Activated CD8-positive, alpha-beta memory T cell treated with anti-CD3 and anti-CD28 coated beads, Interleukin-2, amount 50 U/mL, for 1 hour (primary cell): Measurements from ENCODE around the gene PTPN12.
"Not testable (repeated sequence)": the region's sequence is repeated elsewhere in the genome, so short reads cannot be mapped to it uniquely, and the experiment has no call there.

ENCODE experiments used
- DNase-seq: peaks from one replicate; pipeline ENCODE4 v3.0.0-alpha.2; 2020; ENCODE audit errors: extremely low read depth

PTPN12 gene

GRCh38 chr7:77579797-77580196 is 42.7 kb downstream of the PTPN12 start:
- DNase-seq = no peak

- DNase-seq = no peak
These were observed 43.8 kb downstream of the PTPN12 start for GRCh38 chr7:77580762-77581350.

GRCh38 chr7:77587272-77587671 is 50.2 kb downstream of the PTPN12 start:
- DNase-seq = no peak

- DNase-seq = no peak
These were observed 63.9 kb downstream of the PTPN12 start for GRCh38 chr7:77600952-77601351.

GRCh38 chr7:77606562-77606961 is 69.5 kb downstream of the PTPN12 start:
- DNase-seq = no peak

GRCh38 chr7:77619314-77619713 is 82.2 kb downstream of the PTPN12 start:
- DNase-seq = no peak

- no peak for DNase-seq
These were observed 89.7 kb downstream of the PTPN12 start for GRCh38 chr7:77626586-77627308.

- DNase-seq = no peak
These were observed 90.2 kb downstream of the PTPN12 start for GRCh38 chr7:77627309-77627676.

- no peak for DNase-seq
These were observed 92.7 kb downstream of the PTPN12 start for GRCh38 chr7:77629797-77630196.

- DNase-seq = no peak
These were observed 94.7 kb downstream of the PTPN12 start for GRCh38 chr7:77631820-77632219.

- DNase-seq = no peak
These were observed 107.7 kb downstream of the PTPN12 start for GRCh38 chr7:77644774-77645173.

- DNase-seq = no peak
These were observed 111.7 kb downstream of the PTPN12 start for GRCh38 chr7:77648742-77649338.

GRCh38 chr7:77649716-77650349 is 112.7 kb downstream of the PTPN12 start:
- no peak for DNase-seq

- DNase-seq = peak; percentile 21
These were observed 114.6 kb downstream of the PTPN12 start for GRCh38 chr7:77651575-77652162.

- not testable (repeated sequence) for DNase-seq
These were observed 115.7 kb downstream of the PTPN12 start for GRCh38 chr7:77652826-77653225.

GRCh38 chr7:77653572-77653971 is 116.5 kb downstream of the PTPN12 start:
- no peak for DNase-seq

- DNase-seq = no peak
These were observed 118.3 kb downstream of the PTPN12 start for GRCh38 chr7:77655356-77655755.

GRCh38 chr7:77655836-77656455 is 118.9 kb downstream of the PTPN12 start:
- DNase-seq = no peak

- no peak for DNase-seq
These were observed 120.5 kb downstream of the PTPN12 start for GRCh38 chr7:77657427-77658224.

GRCh38 chr7:77658928-77659327 is 121.8 kb downstream of the PTPN12 start:
- DNase-seq = no peak

- no peak for DNase-seq
These were observed 124.7 kb downstream of the PTPN12 start for GRCh38 chr7:77661816-77662215.
